HG02571 (cell line): ENCODE measurements around the gene ENOX1.

ENCODE experiments used
- ATAC-seq: cut with Tn5 transposase; IDR thresholded peaks from one replicate; pipeline ENCODE4 v1.9.1; 2021; ENCODE audit warnings: mild to moderate bottlenecking, moderate library complexity; ENCODE audit not compliant: unreplicated experiment

Gene ENOX1

DNA sequence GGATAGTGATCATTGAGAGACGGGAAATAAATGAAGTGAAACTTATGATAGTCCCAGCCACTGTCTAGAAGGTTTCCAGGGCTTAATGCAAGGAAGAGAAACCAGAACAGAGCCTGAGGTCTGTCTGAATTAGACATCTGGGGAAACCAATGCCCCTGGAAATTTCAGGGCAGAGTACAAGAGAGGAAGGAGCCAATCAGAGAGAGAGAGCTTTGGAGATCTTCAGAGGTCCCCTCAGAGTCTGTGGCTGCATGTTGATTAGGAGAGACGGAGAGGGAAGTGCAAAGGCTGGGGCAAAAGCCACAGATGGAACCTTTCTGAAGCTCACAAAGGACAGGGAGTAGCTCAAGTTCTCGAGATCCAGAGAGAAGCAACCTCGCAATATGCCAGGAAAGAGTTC, 385.4 kb downstream of the ENOX1 start:
- ATAC-seq: no peak

DNA sequence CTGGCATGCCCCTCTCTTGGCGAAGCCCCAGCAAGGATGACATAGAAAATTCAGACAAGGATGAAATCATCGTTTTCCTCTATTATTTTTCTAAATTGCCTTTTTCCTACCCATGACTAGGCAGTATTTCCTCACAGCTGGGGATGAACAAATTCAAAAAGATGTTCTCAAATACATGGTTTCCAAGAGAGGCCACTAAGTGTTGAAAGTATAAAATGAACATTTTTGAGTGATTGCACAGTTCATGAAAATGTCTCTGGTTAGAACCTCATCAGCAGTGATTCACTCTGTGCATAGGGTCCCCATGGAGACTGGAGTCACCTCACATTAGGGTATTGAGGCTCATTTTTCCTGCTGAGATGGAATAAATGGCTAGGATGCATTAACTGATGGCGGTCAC, 389.7 kb downstream of the ENOX1 start:
- no peak for ATAC-seq

DNA sequence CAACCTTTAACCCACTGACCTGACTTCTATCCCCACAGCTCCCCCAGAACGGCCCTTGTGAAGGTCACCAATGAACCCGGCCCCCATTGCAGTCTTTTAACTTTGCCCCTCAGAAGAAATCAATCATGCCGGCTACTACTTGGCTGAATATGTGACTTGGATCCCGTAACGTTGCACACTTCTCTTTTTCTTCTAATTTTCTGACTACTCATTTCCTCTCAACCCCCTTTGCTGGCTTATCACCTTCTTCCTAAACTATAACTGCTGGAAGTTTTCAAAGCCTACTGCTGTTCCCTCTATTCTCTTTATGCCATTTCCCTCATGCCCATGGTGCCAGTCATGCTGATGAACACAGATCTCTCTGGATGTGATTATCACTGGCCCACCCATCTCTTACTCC, 395.7 kb downstream of the ENOX1 start:
- no peak for ATAC-seq

DNA sequence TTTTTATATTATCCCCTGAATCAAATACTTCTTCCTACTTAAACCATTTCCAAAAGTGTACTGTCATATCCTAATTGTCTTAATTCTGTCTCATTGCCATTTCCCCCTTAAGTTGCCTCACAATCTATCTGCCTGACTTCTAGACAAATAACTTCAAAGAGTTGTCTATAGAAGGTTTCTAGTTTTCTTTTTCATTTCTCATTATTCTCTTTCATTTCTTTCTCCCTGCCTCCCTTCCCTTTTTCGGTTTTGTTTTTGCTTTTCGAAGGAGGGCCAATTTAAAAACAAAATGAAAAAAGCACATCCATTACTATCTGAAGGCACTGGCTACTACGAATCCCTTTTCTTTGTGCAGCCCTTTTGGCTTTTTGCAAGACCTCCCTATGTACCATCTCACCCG, 396.2 kb downstream of the ENOX1 start:
- no peak for ATAC-seq

DNA sequence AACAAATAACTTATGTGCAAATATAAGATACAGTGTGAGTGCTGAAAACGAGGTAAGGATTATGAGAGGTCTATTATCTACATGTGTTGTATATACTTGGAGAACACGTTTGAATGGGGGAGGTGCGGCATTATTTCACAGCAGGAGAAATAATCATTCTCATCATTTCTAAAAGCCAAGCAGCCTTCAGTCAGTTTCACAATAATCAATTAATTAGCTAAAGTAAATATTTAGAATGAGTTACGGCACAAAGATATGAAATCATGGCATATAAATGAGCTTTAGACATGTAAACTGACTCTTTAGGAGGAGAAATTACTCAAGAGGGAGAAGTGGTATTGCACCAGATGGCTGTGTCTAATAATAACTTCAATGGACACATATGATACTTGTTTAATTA, 396.8 kb downstream of the ENOX1 start:
- no peak for ATAC-seq

DNA sequence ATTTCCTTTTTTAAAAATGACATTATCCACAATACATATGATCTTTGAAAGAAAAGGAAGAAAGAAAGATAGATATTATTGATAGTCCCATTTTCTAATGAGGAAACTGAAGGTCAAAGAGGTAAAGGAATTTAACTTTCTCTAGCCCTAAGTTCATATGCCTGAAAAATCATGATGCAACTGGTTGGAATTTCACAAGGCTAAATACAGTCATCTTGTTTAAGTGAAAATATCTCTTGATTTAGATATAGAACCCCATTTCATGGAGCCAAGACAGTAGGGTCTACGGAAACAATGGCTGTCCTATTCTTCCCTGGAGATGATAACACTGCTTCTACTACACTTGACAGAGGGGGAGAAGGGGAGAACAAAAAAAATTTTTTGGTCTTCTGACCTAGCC, 397.2 kb downstream of the ENOX1 start:
- ATAC-seq: no peak

DNA sequence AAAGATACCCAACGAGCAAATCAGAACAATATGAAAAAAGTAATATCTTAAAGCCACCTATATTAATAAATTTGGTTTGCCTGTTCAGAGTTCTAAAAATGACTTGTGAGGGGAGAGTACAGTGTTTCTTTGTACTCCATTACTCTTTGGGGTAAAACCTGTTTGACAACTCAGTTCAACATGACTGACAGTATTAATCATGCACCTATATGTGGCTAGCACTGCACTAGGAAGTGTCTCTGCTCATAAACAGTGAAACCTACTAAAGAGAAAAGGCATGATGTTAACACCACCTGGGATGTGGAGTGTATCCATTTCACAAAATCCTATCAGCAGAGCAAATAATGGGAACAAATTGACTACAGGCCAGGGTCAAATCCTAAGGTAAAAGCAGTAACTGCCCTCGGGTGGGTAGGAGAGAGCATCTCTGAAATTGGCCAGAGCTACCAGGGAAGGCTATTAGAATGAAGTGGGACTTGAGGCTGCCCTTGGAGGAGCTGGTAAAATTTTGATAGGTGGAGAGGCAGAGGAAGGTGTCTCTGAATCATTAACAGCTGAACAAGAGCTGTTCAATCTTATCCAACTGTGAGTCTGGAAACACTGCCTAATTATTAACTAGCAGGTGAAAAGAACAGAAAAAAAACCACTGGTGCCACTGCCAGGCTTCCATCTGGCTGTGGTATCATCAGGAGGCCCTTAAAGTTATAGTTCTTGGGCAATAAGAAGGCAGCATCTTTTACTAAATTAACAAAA, 398.3 kb downstream of the ENOX1 start:
- no peak for ATAC-seq

DNA sequence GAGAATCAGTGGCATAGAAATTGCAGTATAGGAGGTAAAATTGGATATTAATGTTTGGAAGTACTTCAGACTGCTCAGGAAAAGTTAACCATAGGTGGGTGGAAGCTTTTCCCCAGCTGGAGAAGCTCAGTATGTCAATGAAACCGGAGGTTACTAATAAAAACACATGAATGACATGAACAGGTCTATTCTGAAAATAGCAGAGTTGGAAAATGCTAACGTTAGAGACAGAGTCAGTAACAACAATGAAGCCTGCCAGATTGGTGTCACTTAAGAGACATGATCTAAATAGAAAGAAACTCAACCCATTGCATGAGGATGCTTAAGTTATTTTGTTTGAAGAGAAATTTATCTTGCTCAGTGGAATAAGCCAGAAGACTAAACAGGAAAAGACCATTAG, 398.9 kb downstream of the ENOX1 start:
- no peak for ATAC-seq

DNA sequence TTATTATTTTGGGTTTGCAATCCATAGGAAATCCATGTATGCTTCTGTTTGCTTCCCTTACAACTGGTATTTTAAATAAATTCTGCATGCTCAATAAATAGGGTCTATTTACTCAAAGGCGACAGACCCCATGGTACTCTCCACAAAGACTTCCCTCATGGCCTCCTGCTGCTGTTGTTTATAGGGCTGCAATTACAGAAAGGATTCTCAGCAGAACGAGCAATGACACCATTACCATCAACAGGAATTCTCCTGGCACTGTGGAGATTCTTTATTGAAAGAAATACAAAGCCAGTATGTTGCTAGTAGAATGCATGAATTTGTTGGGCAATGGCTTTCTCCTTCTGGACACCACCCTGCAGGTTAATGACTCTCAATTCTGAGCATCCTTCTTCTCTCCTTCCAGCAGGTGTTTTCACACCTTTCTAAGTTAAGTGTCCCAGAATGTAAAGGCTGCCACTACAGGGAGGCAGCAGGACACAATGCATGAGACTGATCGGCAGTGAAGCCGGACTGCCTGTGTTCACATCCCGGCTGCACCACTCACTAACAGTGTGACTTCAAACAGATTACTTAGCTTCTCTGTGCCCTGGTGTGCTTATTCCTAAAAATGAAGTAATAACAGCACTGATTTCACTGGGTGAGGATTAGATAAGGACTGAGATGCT, 403.1 kb downstream of the ENOX1 start:
- ATAC-seq: no peak

DNA sequence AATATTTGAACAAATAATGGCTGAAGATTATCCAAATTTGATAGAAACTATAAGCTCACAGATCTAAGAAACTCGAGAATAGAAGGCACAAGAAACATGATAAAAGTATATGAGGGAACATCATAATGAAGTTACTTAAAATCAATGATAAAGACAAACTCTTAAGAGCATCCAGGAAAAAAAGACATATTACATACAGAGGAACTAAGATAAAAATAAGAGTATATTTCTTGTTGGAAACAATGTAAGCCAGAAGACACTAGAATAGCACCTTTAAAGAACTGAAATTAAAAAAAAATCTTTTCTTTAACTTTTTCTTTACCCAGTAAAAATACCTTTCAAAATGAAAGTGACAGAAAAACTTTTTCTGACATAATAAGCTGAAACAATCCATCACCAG, 407.0 kb downstream of the ENOX1 start:
- no peak for ATAC-seq

DNA sequence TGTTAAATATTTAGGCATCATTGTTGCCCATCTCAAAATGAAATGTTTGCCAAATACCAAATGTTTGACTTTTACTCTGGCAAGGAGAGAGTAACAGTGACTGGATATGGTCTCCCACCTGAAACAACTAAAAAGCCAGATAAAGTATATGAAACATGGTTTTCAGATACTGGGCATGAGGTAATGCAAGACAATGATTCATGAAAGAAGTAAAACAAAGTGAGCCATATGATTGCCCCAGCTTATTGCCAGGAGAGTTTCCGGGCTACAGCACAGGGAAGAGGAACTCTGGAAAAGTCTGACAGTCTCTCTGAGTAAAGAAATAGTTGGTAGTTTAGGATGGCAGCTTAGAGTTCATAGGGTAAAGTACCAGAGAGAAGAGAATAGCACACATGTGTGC, 408.8 kb downstream of the ENOX1 start:
- ATAC-seq: no peak

DNA sequence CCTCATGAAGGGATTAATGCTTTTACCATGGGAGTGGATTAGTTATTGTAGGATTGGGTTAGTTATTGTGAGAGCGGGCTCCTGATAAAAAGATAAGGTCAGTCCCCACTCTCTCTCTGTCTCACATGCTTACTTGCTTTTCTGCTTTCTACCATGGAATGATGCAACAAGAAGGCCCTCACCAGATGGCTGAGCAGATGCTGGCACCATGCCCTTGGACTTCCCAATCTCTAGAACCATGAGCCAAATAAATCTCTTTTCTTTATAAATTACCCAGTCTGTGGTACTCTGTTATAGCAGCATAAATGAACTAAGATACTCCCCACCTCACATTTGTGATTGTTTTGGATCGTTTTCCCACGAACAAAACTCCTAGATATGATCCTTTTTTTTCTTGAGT, 409.6 kb downstream of the ENOX1 start:
- ATAC-seq: no peak

DNA sequence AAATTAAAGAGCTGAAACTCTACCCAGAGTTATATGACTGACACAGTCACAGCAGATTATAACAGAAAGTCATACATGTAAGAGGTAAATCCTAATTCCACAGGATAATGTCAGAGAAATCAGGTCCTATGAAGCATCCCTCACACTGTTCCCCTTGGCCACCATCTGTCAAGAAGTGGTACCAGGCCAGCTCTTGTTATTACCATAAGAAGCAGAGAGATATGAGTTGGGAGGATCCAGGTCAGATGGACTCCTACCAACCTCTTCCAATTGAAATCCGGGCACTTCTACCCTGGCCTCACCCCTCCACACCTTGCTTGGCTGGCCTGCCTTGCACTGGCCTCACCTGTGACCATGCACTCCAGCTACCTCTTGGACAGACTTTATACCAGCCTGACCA, 410.2 kb downstream of the ENOX1 start:
- no peak for ATAC-seq

DNA sequence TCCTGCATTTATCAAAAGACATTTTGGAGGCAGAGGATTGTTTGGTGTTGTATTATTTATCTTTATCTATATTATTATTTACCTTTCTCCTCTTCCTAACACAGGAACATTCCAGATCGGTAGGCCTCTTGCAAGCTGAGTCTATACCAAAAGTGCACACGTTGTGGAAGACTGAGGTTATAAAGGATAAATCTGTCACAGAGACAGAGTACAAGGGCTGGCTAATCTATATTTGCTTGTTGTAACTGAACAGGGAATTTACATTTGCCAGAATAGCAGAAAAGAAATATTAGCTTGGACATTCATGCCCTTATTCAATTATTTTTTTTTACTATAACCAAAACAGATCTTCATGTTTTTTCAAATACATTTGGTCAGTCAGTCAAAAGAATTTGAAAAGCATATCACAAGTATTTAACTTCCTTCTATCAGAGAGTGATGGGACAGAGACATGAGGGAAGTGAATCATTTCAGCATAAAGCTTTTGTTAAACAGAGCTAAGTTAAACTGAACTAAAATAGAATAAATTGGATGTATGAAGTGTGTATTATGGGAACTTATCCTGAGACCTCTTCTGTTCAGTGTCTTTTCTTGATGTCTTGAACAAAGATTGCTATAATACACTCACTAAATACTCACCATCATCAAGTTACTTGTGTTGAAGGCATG, 410.8 kb downstream of the ENOX1 start:
- no peak for ATAC-seq

DNA sequence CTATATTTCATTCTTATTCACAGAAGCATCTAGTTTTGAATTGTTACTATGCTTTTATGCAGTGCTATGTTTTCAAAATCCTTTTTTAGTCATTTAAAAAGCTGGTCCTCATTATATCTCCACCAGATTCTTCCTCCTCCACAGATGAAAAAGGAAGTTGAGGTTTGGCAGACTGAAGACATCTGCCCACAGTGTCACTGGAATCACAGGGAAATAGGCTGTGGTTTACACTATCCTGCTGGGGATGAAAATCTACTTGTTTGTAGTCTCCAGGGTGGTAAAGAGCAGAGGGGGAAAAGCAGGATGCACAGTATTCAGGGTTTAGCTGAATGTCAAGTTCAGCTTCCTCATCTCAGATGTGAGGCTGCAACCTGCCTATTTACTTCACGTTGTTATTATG, 412.2 kb downstream of the ENOX1 start:
- ATAC-seq: no peak

DNA sequence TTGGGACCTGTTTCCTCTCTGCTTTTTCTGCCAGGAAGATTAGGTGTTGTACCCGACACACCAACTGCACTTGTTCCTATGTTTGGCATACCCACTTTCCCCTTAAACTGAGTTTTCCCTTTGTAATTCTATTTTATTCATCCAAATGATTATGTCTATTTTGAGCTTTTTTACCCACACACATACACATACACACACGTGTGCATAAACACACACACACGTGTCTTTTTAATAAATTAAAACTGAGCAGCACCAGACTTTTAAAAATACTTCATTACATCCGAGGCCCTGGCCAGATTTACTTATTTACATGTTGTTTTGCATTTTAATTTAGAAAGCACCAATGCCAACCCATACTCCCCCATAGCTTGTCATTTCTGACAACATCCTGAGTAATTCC, 413.4 kb downstream of the ENOX1 start:
- no peak for ATAC-seq

DNA sequence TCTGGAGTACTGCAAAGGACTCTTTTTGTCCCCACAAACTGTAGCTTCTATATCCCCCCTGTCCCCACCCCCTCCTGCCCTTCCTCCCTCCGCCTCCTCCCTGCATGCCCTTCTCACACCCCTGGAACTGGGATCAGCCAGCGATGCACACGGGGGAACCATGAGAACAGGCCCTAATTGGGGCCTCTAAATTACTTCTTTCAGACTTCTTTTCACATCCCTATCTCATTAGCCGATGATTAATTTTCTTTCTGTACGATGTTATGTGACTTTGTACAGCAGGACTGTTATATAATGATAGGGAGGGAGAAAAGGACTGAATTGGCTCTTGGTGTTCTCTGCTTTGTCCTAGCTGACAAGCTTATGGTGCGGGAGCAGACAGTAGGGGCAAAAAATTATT, 415.9 kb downstream of the ENOX1 start:
- no peak for ATAC-seq

DNA sequence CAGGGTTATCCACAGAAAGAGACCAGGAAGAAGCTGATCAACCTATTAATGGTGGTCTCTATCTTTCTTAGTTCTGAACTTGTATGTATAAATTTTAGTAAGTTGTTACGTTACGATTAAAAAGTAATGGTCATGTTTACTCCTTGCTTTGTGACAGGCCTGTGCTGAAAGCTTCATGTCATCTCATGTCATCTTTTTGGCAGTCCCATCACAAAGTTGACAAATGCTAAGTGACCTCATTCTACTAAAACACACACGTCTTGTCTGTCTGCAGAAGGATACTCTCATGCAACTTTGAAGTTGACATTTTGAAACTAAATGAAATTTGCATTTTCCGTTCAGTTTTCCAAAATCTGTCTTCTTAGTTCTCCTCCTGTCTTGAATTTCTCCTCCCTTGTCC, 417.5 kb downstream of the ENOX1 start:
- no peak for ATAC-seq

DNA sequence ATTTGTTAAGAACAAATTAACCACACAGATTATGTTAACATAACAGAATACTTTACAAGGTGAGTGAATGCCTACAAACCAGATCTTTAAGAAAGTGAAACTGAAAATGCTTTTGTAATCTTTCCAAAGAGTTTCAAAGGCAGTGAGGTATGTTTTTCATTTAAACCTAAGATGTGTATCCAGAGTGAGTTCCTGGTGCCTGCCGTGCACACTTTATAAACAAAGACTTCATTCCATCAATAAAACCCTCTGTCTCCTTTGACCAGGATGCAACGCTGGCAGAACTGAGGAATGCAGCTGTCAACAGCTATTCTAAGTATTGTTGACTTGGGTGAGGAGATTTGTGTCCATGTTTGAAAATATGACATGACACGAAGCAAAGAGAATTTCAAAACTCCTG, 418.8 kb downstream of the ENOX1 start:
- no peak for ATAC-seq

DNA sequence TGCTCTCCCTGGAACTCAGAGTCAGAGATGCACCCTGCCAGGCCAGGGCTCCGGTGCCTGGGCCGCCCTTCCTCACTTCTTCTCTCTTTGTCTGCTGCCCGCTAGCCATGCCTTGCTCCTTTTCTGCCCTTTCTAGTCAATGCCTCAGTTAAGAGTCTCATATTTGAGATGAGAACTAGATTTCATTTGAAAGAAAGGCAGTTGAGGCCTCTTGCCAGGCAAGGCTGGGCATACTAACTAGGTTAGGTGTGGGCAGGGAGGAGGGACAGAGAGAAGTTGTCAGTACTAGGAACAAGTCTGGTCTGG, 421.8 kb downstream of the ENOX1 start:
- ATAC-seq: no peak

DNA sequence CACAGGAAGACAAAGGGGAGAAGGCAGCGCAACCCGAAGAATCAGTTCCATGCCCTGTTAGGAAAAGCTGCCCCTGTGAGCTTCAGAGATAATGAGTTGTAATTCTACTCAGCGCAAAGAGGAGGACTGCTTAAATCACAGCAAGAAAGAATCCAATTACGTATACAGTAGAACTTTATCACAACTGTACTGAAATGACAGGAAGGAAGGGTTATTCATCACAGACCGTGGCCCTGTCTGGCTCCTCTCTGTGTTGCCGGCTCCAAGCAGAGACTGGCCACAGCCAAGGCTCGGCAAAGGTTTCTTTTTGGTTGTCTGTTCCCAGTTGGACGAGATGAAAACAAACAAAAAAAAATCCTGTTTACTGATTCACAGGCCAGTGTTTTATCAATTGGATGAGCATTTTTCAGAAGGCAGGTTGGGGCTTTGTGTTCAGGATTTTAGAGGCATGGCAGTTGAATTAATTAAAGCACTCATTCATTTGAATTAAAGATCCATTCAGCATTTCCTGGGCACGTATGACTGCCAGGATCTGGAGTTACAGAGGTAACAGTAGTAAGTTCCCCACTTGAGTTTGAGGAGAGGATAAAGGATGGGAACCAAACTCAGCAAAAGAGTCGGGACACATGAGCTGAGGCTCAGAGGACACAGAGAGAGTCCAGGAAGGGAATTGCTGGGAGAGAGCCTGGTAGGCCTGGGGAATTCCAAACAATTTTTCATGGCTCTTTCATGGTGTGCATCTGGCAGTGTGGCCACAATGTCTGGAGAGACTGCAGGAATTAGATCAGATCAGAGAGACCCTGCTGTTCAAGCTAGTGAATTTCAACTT, 422.3 kb downstream of the ENOX1 start:
- no peak for ATAC-seq
